GM21526 (cell line): Measurements from ENCODE around the gene ZG16.
"Not testable (repeated sequence)": the region's sequence is repeated elsewhere in the genome, so short reads cannot be mapped to it uniquely, and the experiment has no call there.

Experiments
- ATAC-seq: cut with Tn5 transposase; IDR thresholded peaks from one replicate; pipeline ENCODE4 v1.9.1; 2021; ENCODE audit warnings: moderate library complexity; ENCODE audit not compliant: unreplicated experiment, low FRiP score

The ZG16 gene, protein sequence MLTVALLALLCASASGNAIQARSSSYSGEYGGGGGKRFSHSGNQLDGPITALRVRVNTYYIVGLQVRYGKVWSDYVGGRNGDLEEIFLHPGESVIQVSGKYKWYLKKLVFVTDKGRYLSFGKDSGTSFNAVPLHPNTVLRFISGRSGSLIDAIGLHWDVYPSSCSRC

DNA sequence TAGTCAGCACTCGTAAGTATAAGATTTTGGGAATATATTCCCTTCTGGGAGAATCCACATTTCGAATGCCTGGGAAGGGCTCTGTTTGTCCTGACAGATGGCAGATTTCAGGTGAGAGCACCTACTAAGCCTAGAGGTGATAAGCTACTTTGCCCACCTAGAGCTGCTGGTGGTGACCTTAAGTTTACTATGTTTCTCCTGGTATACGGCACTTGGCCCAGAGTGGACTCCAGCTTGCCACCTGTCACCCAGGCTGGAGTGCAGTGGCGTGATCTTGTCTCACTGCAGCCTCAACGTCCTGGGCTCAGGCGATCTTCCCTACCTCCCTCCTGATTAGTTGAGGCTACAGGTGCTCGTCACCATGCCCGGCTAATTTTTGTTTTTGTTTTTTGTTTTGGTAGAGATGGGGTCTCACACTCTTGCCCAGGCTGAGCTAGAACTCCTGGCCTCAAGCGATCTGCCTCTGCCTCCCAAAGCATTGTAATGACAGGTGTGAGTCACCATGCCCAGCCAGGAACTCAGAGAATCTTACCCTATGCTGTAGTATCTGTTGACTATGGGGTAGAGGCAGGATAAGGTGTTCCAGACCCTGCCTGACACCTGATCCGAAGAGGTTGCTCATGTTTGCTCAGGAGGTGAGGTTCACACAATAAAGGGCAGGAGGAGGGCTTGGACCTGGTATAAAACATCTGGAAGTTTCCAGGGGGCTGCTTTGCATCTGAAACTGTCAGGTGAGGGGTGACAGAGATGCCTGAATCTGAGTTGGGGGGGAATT lies at the start of gene ZG16:
TSS of gene ZG16 (plus strand) at position 681 of the 775 bp plus-strand sequence. CDS start 1,011 bp downstream, outside the sequence.
- no peak for ATAC-seq

DNA sequence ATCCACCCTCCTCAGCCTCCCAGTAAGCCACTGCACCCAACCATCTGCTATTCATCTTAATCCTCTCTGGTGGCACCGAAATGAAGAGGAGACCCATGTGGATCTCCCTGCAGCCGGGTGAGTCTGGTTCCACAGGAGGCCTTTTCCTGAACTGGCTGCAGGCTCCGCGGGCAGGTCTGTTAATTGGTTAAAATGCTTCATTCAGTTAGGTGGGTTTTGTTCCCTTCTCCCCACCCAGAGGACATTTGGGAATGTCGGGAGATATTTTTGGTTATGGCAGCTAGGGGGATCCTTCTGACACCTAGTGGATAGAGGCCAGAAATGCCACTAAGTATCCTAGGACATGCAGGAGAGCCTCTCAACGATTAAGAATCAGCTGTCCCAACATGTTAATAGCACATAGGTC lies 48.9 kb upstream of the ZG16 start:
- no peak for ATAC-seq

DNA sequence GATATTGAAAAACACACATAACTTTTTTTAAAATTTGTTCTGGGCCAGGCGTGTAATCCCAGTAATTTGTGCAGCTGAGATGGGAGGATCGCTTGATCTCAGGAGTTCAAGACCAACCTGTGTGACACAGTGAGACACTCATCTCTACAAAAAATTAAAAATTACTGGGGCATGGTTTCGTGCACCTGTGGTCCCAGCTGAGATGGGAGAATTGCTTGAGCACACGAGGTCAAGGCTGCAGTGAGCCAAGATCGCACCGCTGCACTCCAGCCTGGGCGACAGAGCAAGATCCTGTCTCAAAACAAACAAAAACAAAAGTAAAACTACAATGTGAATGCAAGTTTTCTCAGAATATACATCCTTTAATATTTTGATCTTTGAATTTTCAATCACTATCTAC lies 47.4 kb upstream of the ZG16 start:
- ATAC-seq: no peak

DNA sequence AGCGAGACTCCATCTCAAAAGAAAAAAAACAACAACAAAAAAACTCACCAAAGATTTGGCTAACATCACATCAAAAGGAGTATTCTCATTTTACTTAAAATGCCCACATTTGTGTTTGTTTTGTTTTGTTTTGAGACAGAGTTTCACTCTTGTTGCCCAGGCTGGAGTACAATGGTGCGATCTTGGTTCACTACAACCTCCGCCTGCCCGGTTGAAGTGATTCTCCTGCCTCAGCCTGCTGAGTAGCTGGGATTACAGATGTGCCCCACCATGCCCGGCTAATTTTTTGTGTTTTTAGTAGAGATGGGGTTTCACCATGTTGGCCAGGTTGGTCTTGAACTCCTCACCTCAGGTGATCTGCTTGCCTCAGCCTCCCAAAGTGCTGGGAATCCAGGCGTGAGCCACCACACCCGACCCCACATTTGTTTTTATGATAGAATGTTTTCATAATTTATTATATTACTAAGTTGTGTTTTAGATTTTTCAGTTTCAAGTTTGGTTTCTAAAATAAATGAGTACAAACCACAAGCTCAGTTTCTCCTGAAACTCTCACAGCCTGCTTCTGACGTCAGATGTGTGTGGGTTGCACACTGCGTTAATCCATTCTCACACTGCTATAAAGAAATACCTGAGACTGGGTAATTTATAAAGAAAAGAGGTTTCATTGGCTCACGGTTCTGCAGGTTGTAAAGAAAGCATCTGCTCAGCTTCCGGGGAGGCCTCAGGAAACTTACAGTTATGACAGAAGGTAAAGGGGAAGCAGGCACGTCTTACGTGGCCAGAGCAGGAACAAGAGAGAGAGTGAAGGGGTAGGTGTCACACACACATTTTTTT lies 46.1 kb upstream of the ZG16 start:
- ATAC-seq: not testable (repeated sequence)

- no peak for ATAC-seq
Measured at GRCh38 chr16:29734786-29735185, 43.3 kb upstream of the ZG16 start.

- ATAC-seq: no peak
Measured at GRCh38 chr16:29736112-29736511, 41.9 kb upstream of the ZG16 start.

DNA sequence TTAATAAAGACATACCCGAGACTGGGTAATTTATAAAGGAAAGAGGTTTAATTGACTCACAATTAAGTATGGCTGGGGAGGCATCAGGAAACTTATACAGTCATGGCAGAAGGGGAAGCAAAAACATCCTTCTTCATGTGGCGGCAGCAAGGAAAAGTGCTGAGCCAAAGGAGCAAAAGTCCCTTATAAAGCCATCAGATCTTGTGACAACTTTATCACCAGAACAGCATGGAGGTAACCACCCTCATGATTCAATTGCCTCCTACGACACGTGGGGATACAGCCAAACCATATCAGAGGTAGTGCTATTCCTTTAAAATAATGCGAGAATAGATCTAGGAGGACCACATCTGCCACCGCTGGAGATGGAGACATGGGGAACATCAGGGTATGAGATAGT lies 41.3 kb upstream of the ZG16 start:
- ATAC-seq: no peak

DNA sequence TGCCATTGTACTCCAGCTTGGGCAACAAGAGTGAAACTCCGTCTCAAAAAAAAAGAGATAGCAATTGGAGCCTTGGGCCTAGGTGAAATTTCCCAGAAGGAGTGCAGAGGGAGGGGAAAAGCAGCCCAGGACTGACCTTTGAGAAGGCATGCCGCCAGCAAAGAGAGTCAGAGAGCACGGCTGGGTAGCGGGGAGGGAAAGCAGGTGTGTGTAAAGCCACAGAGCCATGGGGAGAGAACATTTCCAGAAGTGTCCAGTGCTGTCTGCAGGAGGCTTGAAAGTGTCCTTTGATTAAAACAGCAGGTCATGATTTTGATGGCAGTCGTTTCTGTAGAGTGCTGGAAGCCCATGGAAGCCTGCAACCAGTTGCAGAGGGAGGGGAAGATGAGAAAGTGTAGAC lies 40.3 kb upstream of the ZG16 start:
- no peak for ATAC-seq

DNA sequence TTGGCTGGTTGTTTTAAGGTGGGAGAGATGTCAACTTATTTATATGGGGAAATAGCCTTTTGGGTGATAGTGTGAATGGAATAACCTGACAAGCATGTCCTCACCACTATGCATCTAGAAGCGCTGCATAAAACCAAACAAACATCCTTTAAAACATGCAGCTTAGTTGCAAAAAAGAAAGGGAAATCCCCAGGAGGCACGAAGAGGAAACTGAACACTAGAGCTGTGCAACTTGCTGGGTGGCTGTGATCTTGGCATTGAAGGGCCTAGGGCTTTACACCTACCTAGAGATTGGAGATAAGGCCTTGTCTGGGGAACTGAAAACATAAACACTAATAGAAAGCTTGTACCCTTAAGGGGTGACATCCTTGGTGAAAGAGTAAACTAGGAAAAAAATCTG lies 39.5 kb upstream of the ZG16 start:
- ATAC-seq: no peak

GRCh38 chr16:29739927-29740629 lies 38.0 kb upstream of the ZG16 start:
- ATAC-seq: not testable (repeated sequence)

- ATAC-seq: not testable (repeated sequence)
Measured at GRCh38 chr16:29740630-29741015, 37.4 kb upstream of the ZG16 start.

GRCh38 chr16:29742683-29743275 lies 35.3 kb upstream of the ZG16 start:
- ATAC-seq: no peak

GRCh38 chr16:29743475-29743826 lies 34.6 kb upstream of the ZG16 start:
- no peak for ATAC-seq

DNA sequence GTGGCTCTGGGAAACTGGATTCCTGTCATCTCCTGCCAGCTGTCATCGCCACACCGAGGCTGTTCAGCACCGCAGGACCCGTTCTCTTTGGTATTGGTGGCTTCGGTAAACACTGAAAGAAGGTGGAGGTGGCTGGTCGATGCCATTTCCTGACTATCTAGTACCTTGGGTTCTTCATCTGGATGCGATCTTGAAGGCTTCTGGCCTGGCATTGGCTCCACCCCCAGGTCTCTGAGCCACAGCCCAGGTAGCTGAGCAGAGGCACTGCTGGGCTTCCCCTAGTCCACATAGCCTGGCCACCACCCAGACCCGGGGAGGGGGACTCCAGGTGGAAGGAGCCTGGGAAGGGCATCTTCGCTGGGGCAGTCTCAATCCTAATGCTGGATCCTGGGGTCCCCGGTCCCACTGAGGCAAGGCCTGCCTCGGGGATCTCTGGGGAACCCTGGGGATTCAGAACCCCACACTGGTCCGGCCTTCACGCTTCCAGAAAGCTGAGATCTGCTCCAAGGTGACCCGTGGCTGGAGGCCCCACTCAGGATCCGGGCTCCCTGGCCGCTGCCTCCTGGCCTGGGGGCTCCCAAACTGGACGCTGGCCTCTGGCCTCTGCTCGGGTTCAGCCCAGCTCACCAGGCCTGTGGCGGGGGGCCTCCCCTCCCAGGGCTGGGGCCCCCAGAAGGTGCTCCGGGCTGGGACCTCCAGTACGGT lies 34.1 kb upstream of the ZG16 start:
- ATAC-seq: no peak

DNA sequence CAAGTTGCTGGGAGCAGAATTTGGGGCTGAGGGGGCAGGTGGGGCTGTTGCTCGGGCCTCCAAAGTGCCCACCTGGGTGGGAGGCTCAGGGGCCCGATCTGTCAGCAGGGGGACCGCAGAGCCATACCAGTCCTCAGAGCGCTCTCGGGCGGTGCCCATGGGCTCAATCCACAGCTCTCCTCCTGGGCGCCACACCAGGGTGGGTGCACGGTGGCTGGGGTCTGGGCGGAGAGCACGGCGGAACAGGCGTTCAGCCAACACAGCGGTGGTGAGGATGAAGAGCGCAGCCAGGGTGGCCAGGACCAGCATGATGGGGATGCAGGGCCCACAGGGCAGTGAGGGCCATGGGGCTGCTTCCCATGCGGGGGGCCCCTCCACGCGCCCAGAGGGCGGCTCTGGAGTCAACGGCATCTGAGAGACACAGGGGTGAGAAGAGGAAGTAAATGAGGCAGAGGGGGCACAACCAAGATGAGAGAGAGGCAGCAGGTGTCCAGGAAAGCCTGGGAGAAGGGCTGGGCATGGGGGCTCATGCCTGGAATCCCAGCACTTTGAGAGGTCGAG lies 33.4 kb upstream of the ZG16 start:
- no peak for ATAC-seq

GRCh38 chr16:29745121-29745852 lies 32.8 kb upstream of the ZG16 start:
- peak; percentile 34 for ATAC-seq

DNA sequence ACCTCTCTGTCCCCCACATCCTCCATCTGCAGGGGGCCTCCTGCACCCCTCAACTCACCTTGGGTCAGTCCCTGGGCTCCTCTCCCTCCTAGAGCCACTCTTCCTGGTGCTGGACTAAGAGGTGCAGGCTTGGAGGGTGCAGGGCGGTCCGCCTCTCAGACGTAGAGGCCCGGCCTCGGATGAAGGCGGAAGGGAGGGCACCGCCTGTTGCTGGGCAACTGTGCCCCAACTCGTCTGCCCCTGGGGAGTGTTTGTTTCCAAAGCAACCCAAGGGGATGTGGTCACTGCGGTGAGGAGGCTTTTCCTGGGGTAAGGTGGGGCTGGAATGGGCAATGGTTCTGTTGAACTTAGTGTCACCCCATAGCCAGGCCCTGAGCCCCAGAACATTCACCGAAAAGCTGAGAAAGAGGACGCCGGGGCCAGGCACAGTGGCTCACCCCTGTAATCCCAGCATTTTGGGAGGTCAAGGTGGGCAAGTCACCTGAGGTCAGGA lies 32.2 kb upstream of the ZG16 start, which contains the start of gene C16orf54:
TSS of gene C16orf54 (minus strand) at position 138 of the 493 bp plus-strand sequence. CDS start 1,039 bp downstream, outside the sequence.
- peak; percentile 56 for ATAC-seq

DNA sequence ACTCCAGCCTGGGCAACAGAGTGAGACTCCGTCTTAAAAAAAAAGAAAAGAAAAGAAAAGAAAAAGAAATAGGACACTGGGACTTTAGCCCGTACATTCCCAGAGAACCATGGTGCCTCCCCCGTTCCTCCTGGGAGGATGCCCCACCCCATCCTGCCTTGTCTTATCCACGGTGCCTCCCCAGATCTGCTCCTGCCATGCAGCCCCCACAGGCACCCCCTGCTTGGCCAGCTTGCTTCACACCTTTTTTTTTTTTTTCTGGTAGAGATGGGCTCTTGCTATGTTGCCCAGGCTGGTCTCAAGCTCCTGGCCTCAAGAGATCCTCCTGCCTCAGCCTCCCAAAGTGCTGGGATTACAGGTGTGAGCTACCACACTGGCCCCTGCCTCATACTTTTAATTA lies 31.5 kb upstream of the ZG16 start:
- ATAC-seq: not testable (repeated sequence)
